ENCODE data around the gene EGFL6. TPM values are rescaled to one million over a fixed set of nuclear protein-coding genes. Genes with fewer than 3 reads are reported as not detected.
"Not testable (repeated sequence)": the region's sequence is repeated elsewhere in the genome, so short reads cannot be mapped to it uniquely, and the experiment has no call there.

EGFL6 gene
- polyA plus RNA-seq, 1 donor from 2014 or later: 0.36 TPM

DNA sequence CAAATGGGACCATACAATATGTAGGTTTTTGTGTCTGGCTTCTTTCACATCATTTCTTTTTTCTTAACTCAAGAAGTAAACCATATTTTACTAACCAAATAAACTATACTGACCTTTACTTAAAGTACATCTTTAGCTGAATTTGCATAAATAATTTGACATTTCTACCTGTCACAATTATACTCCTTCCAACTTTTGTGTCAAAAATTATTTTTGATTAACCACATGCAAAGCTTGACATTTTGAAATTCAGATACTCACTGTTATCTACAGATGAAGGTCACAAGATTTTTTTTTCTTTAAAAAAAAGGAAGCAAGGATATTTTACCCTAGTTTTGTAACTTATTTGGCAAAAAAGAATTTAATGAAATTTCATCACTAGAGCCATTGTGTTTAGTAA lies 107.5 kb downstream of the EGFL6 start:
- Histone ChIP-seq H2AFZ (ENCODE audit: low read depth, low read length) (no peak overlapping the region), H4K20me1 (ENCODE audit: insufficient read depth) (no peaks in the 10 kb centered on the region), H3K27me3 (ENCODE audit: insufficient read depth, low read depth, low read length) (no peaks in the 10 kb centered on the region), H3K79me2 (replicated peaks; ENCODE audit: insufficient read depth, low read length) (no peaks in the 10 kb centered on the region), H3K36me3 (ENCODE audit: insufficient read depth, low read length) (no peaks in the 10 kb centered on the region), H3K9me2 (ENCODE audit: insufficient read depth, low read length) (no peaks in the 10 kb centered on the region), H3K27ac (ENCODE audit: low read length) (no peak overlapping the region), H3K9me3 (ENCODE audit: low read length) (no peaks in the 10 kb centered on the region), H3K4me2 (ENCODE audit: low read length) (no peak overlapping the region), H3K9ac (ENCODE audit: low read length) (no peak overlapping the region), H3K4me3 (ENCODE audit: low read length) (no peak overlapping the region), H3F3A (ENCODE audit: insufficient read depth, low read length, poor library complexity, severe bottlenecking) (no peaks in the 10 kb centered on the region)
- TF ChIP-seq, protein P1, sequence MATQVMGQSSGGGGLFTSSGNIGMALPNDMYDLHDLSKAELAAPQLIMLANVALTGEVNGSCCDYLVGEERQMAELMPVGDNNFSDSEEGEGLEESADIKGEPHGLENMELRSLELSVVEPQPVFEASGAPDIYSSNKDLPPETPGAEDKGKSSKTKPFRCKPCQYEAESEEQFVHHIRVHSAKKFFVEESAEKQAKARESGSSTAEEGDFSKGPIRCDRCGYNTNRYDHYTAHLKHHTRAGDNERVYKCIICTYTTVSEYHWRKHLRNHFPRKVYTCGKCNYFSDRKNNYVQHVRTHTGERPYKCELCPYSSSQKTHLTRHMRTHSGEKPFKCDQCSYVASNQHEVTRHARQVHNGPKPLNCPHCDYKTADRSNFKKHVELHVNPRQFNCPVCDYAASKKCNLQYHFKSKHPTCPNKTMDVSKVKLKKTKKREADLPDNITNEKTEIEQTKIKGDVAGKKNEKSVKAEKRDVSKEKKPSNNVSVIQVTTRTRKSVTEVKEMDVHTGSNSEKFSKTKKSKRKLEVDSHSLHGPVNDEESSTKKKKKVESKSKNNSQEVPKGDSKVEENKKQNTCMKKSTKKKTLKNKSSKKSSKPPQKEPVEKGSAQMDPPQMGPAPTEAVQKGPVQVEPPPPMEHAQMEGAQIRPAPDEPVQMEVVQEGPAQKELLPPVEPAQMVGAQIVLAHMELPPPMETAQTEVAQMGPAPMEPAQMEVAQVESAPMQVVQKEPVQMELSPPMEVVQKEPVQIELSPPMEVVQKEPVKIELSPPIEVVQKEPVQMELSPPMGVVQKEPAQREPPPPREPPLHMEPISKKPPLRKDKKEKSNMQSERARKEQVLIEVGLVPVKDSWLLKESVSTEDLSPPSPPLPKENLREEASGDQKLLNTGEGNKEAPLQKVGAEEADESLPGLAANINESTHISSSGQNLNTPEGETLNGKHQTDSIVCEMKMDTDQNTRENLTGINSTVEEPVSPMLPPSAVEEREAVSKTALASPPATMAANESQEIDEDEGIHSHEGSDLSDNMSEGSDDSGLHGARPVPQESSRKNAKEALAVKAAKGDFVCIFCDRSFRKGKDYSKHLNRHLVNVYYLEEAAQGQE (IDR thresholded peaks at IDR 0.05; ENCODE audit: borderline replicate concordance): no peak
- TF ChIP-seq TAF1 (IDR thresholded peaks at IDR 0.05; ENCODE audit: low read depth): no peak
- TF ChIP-seq EZH2 (IDR thresholded peaks at IDR 0.05; ENCODE audit: borderline replicate concordance, insufficient read depth, low read length, poor library complexity, severe bottlenecking): no peak
- TF ChIP-seq POLR2AphosphoS5 (IDR thresholded peaks at IDR 0.05): no peak
- TF ChIP-seq RAD21 (conservative IDR thresholded peaks at IDR 0.05): no peak
- TF ChIP-seq, protein P2, sequence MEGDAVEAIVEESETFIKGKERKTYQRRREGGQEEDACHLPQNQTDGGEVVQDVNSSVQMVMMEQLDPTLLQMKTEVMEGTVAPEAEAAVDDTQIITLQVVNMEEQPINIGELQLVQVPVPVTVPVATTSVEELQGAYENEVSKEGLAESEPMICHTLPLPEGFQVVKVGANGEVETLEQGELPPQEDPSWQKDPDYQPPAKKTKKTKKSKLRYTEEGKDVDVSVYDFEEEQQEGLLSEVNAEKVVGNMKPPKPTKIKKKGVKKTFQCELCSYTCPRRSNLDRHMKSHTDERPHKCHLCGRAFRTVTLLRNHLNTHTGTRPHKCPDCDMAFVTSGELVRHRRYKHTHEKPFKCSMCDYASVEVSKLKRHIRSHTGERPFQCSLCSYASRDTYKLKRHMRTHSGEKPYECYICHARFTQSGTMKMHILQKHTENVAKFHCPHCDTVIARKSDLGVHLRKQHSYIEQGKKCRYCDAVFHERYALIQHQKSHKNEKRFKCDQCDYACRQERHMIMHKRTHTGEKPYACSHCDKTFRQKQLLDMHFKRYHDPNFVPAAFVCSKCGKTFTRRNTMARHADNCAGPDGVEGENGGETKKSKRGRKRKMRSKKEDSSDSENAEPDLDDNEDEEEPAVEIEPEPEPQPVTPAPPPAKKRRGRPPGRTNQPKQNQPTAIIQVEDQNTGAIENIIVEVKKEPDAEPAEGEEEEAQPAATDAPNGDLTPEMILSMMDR (IDR thresholded peaks at IDR 0.05; ENCODE audit: poor library complexity, severe bottlenecking): no peak
- TF ChIP-seq MXI1 (conservative IDR thresholded peaks at IDR 0.05; ENCODE audit: poor library complexity, severe bottlenecking): no peak
- no peak for TF ChIP-seq EP300 (conservative IDR thresholded peaks at IDR 0.05; ENCODE audit: poor library complexity, severe bottlenecking)
- no peak for TF ChIP-seq SMC3 (conservative IDR thresholded peaks at IDR 0.05; ENCODE audit: poor library complexity)

- not testable (repeated sequence) for H3K4me3 ChIP-seq (ENCODE audit: low read length); H3K4me2 ChIP-seq (ENCODE audit: low read length); H3K36me3 ChIP-seq (ENCODE audit: insufficient read depth, low read length); H3K9me3 ChIP-seq (ENCODE audit: low read length); H3K27me3 ChIP-seq (ENCODE audit: insufficient read depth, low read depth, low read length); H3F3A ChIP-seq (ENCODE audit: insufficient read depth, low read length, poor library complexity, severe bottlenecking); H3K9ac ChIP-seq (ENCODE audit: low read length); H3K27ac ChIP-seq (ENCODE audit: low read length); H3K79me2 ChIP-seq (replicated peaks; ENCODE audit: insufficient read depth, low read length); H4K20me1 ChIP-seq (ENCODE audit: insufficient read depth); H3K9me2 ChIP-seq (ENCODE audit: insufficient read depth, low read length); H2AFZ ChIP-seq (ENCODE audit: low read depth, low read length)
These were observed 110.3 kb downstream of the EGFL6 start for GRCh38 chrX:13679700-13680099.

DNA sequence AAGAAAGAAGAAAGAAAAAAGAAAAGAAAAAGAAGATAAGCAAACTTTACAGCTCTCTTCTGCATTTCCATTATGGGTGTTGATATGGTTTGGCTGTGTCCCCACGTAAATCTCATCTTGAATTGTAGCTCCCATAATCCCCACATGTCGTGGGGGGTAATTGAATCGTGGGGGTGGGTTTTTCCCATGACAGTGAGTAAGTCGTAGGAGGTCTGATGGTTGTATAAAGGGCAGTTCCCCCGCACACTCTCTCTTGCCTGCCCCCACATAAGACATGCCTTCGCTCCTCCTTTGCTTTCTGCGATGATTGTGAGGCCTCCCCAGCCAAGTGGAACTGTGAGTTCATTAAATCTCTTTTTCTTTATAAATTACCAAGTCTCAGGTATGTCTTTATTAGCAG lies 112.2 kb downstream of the EGFL6 start:
- TF ChIP-seq EZH2 (IDR thresholded peaks at IDR 0.05; ENCODE audit: borderline replicate concordance, insufficient read depth, low read length, poor library complexity, severe bottlenecking) (no peak), POLR2AphosphoS5 (IDR thresholded peaks at IDR 0.05) (no peak), EP300 (conservative IDR thresholded peaks at IDR 0.05; ENCODE audit: poor library complexity, severe bottlenecking) (no peak), MXI1 (conservative IDR thresholded peaks at IDR 0.05; ENCODE audit: poor library complexity, severe bottlenecking) (no peak), TAF1 (IDR thresholded peaks at IDR 0.05; ENCODE audit: low read depth) (no peak), SMC3 (conservative IDR thresholded peaks at IDR 0.05; ENCODE audit: poor library complexity) (no peak), RAD21 (conservative IDR thresholded peaks at IDR 0.05) (no peak)
- TF ChIP-seq, protein P1 (IDR thresholded peaks at IDR 0.05; ENCODE audit: borderline replicate concordance): no peak
- TF ChIP-seq, protein P2 (IDR thresholded peaks at IDR 0.05; ENCODE audit: poor library complexity, severe bottlenecking): no peak
- no peak overlapping the region for H3K4me3 ChIP-seq (ENCODE audit: low read length)
- no peak overlapping the region for H2AFZ ChIP-seq (ENCODE audit: low read depth, low read length)
- H3K27ac ChIP-seq (ENCODE audit: low read length): no peak overlapping the region
- no peak overlapping the region for H3K4me2 ChIP-seq (ENCODE audit: low read length)
- no peaks in the 10 kb centered on the region for H3K27me3 ChIP-seq (ENCODE audit: insufficient read depth, low read depth, low read length)
- H3K79me2 ChIP-seq (replicated peaks; ENCODE audit: insufficient read depth, low read length): no peaks in the 10 kb centered on the region
- no peaks in the 10 kb centered on the region for H3F3A ChIP-seq (ENCODE audit: insufficient read depth, low read length, poor library complexity, severe bottlenecking)
- H3K36me3 ChIP-seq (ENCODE audit: insufficient read depth, low read length): no peaks in the 10 kb centered on the region
- no peaks in the 10 kb centered on the region for H4K20me1 ChIP-seq (ENCODE audit: insufficient read depth)
- H3K9ac ChIP-seq (ENCODE audit: low read length): no peak overlapping the region
- H3K9me2 ChIP-seq (ENCODE audit: insufficient read depth, low read length): no peaks in the 10 kb centered on the region
- H3K9me3 ChIP-seq (ENCODE audit: low read length): no peaks in the 10 kb centered on the region
